Stimulated activated naive CD4-positive, alpha-beta T cell (primary cell): ENCODE measurements around the gene TFF3.

Experiments used
- DNase-seq, 6 experiments: peaks; one replicate each; lab custom pipeline; 2025; lab: John Stamatoyannopoulos, UW

The TFF3 gene

GRCh38 chr21:42266971-42267556, 48.1 kb downstream of the TFF3 start:
- DNase-seq = peak in 2 of 6 experiments; percentile 18 to 21

- no peak for DNase-seq
These were observed 49.9 kb downstream of the TFF3 start for GRCh38 chr21:42265231-42265812.

- DNase-seq = no peak
These were observed 50.7 kb downstream of the TFF3 start for GRCh38 chr21:42264245-42265195.

GRCh38 chr21:42263591-42264131, 51.5 kb downstream of the TFF3 start:
- no peak for DNase-seq

- no peak for DNase-seq
These were observed 52.4 kb downstream of the TFF3 start for GRCh38 chr21:42262831-42263231.

GRCh38 chr21:42261829-42262200, 53.4 kb downstream of the TFF3 start:
- no peak for DNase-seq
